Progenitor cell of endocrine pancreas (in vitro differentiated cells): Measurements from ENCODE around the gene SGCA. TPM values are rescaled to one million over a fixed set of nuclear protein-coding genes. Genes with fewer than 3 reads are reported as not detected.

Experiments
- DNase-seq: peaks from one replicate; pipeline ENCODE4 v3.0.0; 2021; ENCODE audit warnings: low spot score; ENCODE audit not compliant: unreplicated experiment
- H3K27ac Mint-ChIP-seq: 2 replicates; pipeline ENCODE4 v1.8.0; 2021; ENCODE audit warnings: mild to moderate bottlenecking, moderate library complexity, mixed read lengths
- H3K27me3 Mint-ChIP-seq: 2 replicates; pipeline ENCODE4 v1.8.0; 2021; ENCODE audit warnings: mixed read lengths
- H3K36me3 Mint-ChIP-seq: 2 replicates; pipeline ENCODE4 v1.8.0; 2022; ENCODE audit warnings: mixed read lengths; ENCODE audit not compliant: insufficient read depth
- H3K4me1 Mint-ChIP-seq: 2 replicates; pipeline ENCODE4 v1.8.0; 2021; ENCODE audit warnings: low read depth, mixed read lengths
- H3K4me3 Mint-ChIP-seq: 2 replicates; pipeline ENCODE4 v1.8.0; 2021; ENCODE audit warnings: low read depth, mild to moderate bottlenecking, moderate library complexity, mixed read lengths
- H3K9me3 Mint-ChIP-seq: 2 replicates; pipeline ENCODE4 v1.8.0; 2021; ENCODE audit warnings: low read depth, mixed read lengths
- CTCF ChIP-seq: fragments of 200-600 bp; sonication (generic); IDR thresholded peaks from one replicate; pipeline ENCODE4 v1.5.0; 2021; ENCODE audit warnings: antibody characterized with exemption, mild to moderate bottlenecking; ENCODE audit not compliant: unreplicated experiment
- total RNA-seq: library from RNA; stranded (reverse); gene quantifications from 2 replicates; pipeline ENCODE4 v1.2.1, GENCODE V29; 2021

The SGCA gene
- total RNA-seq, 1 donor from 2014 or later = not detected

- Mint-ChIP-seq H3K27me3 (peaks cover 10% of the 10 kb centered on the region), H3K27ac (no peak overlapping the region), H3K4me1 (peaks cover 2% of the 10 kb centered on the region), H3K4me3 (no peak overlapping the region), H3K9me3 (no peaks in the 10 kb centered on the region), H3K36me3 (peaks cover 3% of the 10 kb centered on the region)
- no peak for TF ChIP-seq CTCF
- DNase-seq = no peak
Observed at GRCh38 chr17:50187751-50188530, 22.1 kb downstream of the SGCA start.

- Mint-ChIP-seq H3K27me3 (peaks cover 7% of the 10 kb centered on the region), H3K4me3 (no peak overlapping the region), H3K9me3 (no peaks in the 10 kb centered on the region), H3K27ac (no peak overlapping the region), H3K36me3 (peaks cover 3% of the 10 kb centered on the region), H3K4me1 (peaks cover 2% of the 10 kb centered on the region)
- no peak for DNase-seq
- TF ChIP-seq CTCF = no peak
Observed at GRCh38 chr17:50188531-50188920, 22.7 kb downstream of the SGCA start.

- H3K36me3 Mint-ChIP-seq = peaks cover 3% of the 10 kb centered on the region
- TF ChIP-seq CTCF = no peak
- no peak overlapping the region for H3K27ac Mint-ChIP-seq
- H3K27me3 Mint-ChIP-seq = peaks cover 2% of the 10 kb centered on the region
- H3K9me3 Mint-ChIP-seq = no peaks in the 10 kb centered on the region
- peaks cover 1% of the 10 kb centered on the region for H3K4me1 Mint-ChIP-seq
- no peak overlapping the region for H3K4me3 Mint-ChIP-seq
- DNase-seq = no peak
Observed at GRCh38 chr17:50188921-50189549, 23.2 kb downstream of the SGCA start.

GRCh38 chr17:50189550-50190292 lies 23.9 kb downstream of the SGCA start:
- TF ChIP-seq CTCF = no peak
- no peak for DNase-seq
- Mint-ChIP-seq H3K4me3 (no peak overlapping the region), H3K27ac (no peak overlapping the region), H3K27me3 (no peaks in the 10 kb centered on the region), H3K4me1 (no peaks in the 10 kb centered on the region), H3K36me3 (peaks cover 3% of the 10 kb centered on the region), H3K9me3 (no peaks in the 10 kb centered on the region)

- Mint-ChIP-seq H3K9me3 (no peaks in the 10 kb centered on the region), H3K4me1 (no peaks in the 10 kb centered on the region), H3K27ac (no peak overlapping the region), H3K36me3 (peaks cover 1% of the 10 kb centered on the region), H3K4me3 (no peak overlapping the region), H3K27me3 (no peaks in the 10 kb centered on the region)
- DNase-seq = no peak
- no peak for TF ChIP-seq CTCF
Observed at GRCh38 chr17:50190293-50190602, 24.4 kb downstream of the SGCA start.
